Fibroblast of peridontal ligament (primary cell): ENCODE measurements around the gene LRWD1.

Experiments
- DNase-seq: peaks from one replicate; pipeline ENCODE4 v3.0.0-alpha.2; 2010; ENCODE audit errors: extremely low read depth

The LRWD1 gene

GRCh38 chr7:102464577-102465280, at the start of gene LRWD1, which contains the start of gene ALKBH4:
TSS of gene LRWD1 (plus strand) at chr7:102464984. CDS start at chr7:102465081, 97 bp downstream.
TSS of gene ALKBH4 (minus strand) at chr7:102464863. CDS start at chr7:102464836, 27 bp downstream.
- peak; percentile 82 for DNase-seq

GRCh38 chr7:102415685-102416225, 49.0 kb upstream of the LRWD1 start:
- no peak for DNase-seq

GRCh38 chr7:102416406-102416805, 48.4 kb upstream of the LRWD1 start:
- DNase-seq, result no peak

- no peak for DNase-seq
Measured at GRCh38 chr7:102417105-102417504, 47.7 kb upstream of the LRWD1 start.

GRCh38 chr7:102418592-102418991, 46.2 kb upstream of the LRWD1 start:
- DNase-seq, result no peak

GRCh38 chr7:102421706-102422240, 43.0 kb upstream of the LRWD1 start:
- no peak for DNase-seq

- no peak for DNase-seq
Measured at GRCh38 chr7:102424129-102424551, 40.6 kb upstream of the LRWD1 start.

GRCh38 chr7:102424787-102425218, 40.0 kb upstream of the LRWD1 start:
- no peak for DNase-seq

GRCh38 chr7:102425639-102426267, 39.0 kb upstream of the LRWD1 start:
- DNase-seq, result no peak

- DNase-seq, result no peak
Measured at GRCh38 chr7:102426268-102427018, 38.3 kb upstream of the LRWD1 start.

GRCh38 chr7:102427019-102427405, 37.8 kb upstream of the LRWD1 start:
- DNase-seq, result no peak

- DNase-seq, result no peak
Measured at GRCh38 chr7:102429141-102429899, 35.5 kb upstream of the LRWD1 start.

GRCh38 chr7:102431617-102432298, 33.0 kb upstream of the LRWD1 start:
- no peak for DNase-seq

GRCh38 chr7:102432442-102433218, 32.2 kb upstream of the LRWD1 start:
- DNase-seq, result no peak

- DNase-seq, result peak; percentile 47
Measured at GRCh38 chr7:102433219-102434038, 31.4 kb upstream of the LRWD1 start, which contains the start of gene ORAI2. TSS of gene ORAI2 (plus strand) at chr7:102433575. CDS start at chr7:102438957, 5,382 bp downstream.

- no peak for DNase-seq
Measured at GRCh38 chr7:102434039-102434486, 30.7 kb upstream of the LRWD1 start.

GRCh38 chr7:102436118-102436517, 28.7 kb upstream of the LRWD1 start:
- DNase-seq, result no peak

- peak; percentile 33 for DNase-seq
Measured at GRCh38 chr7:102439963-102440795, 24.6 kb upstream of the LRWD1 start.
